Prostate gland (tissue), 2 donors: ENCODE results near the gene IL18R1. TPM values are rescaled to one million over a fixed set of nuclear protein-coding genes. Genes with fewer than 3 reads are reported as not detected.

Source experiments
- DNase-seq: peaks from one replicate; pipeline ENCODE4 v3.0.0-alpha.2; 2019; ENCODE audit warnings: low spot score
- H3K27ac ChIP-seq, 2 donors: fragments of 200-600 bp; sonication (generic); 2 replicates each; pipeline ENCODE4 v1.5.1; 2017 to 2019
- H3K27me3 ChIP-seq: fragments of 200-600 bp; sonication (generic); replicated peaks from 2 replicates; pipeline ENCODE4 v1.5.1; 2019; ENCODE audit not compliant: insufficient read depth
- H3K36me3 ChIP-seq, 2 donors: fragments of 200-600 bp; sonication (generic); 1 replicate in 1 of 2; 2 replicates in 1 of 2; pipeline versions ENCODE4 v1.5.1 to v1.8.1; 2017 to 2019
- H3K4me1 ChIP-seq: fragments of 200-600 bp; sonication (generic); replicated peaks from 2 replicates; pipeline ENCODE4 v1.5.1; 2019
- H3K4me3 ChIP-seq, 2 donors: fragments of 200-600 bp; sonication (generic); 2 replicates each; pipeline ENCODE4 v1.5.1; 2017 to 2019
- H3K9me3 ChIP-seq: fragments of 200-600 bp; sonication (generic); 2 replicates; pipeline ENCODE4 v1.5.1; 2017
- POLR2A ChIP-seq: fragments of 450-650 bp; IDR thresholded peaks from one replicate; pipeline ENCODE4 v1.6.1; 2016; ENCODE audit warnings: antibody characterized with exemption, mild to moderate bottlenecking
- POLR2AphosphoS5 ChIP-seq: sonication (generic); formaldehyde crosslinking; IDR thresholded peaks from one replicate; pipeline ENCODE4 v1.6.1; 2017; ENCODE audit warnings: antibody characterized with exemption
- WGBS: methylation state at CpG from one replicate; pipeline ENCODE4 v1.1.5; 2018; 5-methylcytosine and 5-hydroxymethylcytosine counted together
- intact Hi-C: fragments of 100-400 bp; cut with DNase I; formaldehyde crosslinking; loops from one replicate; pipeline ENCODE4 v1.14.2; 2022
- microRNA-seq: library from miRNA; unstranded; fragments of <30 nt; microRNA quantifications from one replicate; pipeline ENCODE4, GENCODE V29; 2016
- small RNA-seq, 2 donors: library from RNA; depleted of rRNA; stranded (forward); fragments of <200 nt; gene quantifications; one replicate each; pipeline ENCODE3, GENCODE V24; 2016
- total RNA-seq, 2 donors: library from RNA; depleted of rRNA; stranded (reverse); fragments of >200 nt; gene quantifications; one replicate each; pipeline ENCODE4 v1.1.0, GENCODE V29; 2016
- TF ChIP-seq, protein P1 (sequence below), 4 experiments: fragments of 200-600 bp in 2 of 4; fragments of 450-650 bp in 2 of 4; sonication (generic) in 2 of 4; IDR thresholded peaks; 1 replicate in 3 of 4; 2 replicates in 1 of 4; pipeline ENCODE4 v1.5.1; 2016 to 2019; ENCODE audit warnings: antibody characterized with exemption in 4 of 4, mild to moderate bottlenecking in 2 of 4, moderate library complexity in 2 of 4

The IL18R1 gene
- total RNA-seq, 2 donors from 2014 or later, result 0.91 to 1.5 TPM

DNA sequence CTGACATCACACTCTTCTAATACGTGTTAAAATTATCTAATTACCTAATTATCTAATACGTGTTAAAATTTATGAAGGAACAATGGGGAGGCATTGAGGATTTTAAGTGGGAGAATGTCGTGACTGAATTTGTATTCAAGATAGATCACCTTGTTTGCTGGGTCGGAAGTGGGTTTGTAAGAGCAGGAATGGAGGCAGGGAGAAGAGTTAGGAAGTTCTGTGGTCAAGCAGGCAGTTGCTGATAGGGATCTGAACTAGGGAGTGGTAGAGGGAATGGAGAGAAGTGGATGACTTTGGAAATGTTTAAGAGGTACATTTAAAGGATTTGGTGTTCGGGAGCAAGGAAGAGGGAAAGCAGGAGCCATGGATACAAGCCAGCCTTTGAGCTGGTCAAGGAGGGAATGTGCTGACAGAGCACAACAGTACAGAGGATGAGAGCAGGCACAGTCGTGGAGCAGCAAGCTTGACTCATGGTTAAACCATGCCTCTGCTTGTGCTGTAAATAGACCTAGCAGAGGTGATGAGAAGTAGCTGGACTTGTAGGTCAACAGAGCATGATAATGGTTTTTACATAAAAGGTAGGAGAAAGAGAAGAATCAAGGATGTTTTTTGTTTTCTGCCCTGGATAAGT, 83.6 kb downstream of the IL18R1 start:
- H3K27ac ChIP-seq, result no peak overlapping the region
- TF ChIP-seq POLR2AphosphoS5 (no peak), POLR2A (no peak)
- TF ChIP-seq, protein P1, sequence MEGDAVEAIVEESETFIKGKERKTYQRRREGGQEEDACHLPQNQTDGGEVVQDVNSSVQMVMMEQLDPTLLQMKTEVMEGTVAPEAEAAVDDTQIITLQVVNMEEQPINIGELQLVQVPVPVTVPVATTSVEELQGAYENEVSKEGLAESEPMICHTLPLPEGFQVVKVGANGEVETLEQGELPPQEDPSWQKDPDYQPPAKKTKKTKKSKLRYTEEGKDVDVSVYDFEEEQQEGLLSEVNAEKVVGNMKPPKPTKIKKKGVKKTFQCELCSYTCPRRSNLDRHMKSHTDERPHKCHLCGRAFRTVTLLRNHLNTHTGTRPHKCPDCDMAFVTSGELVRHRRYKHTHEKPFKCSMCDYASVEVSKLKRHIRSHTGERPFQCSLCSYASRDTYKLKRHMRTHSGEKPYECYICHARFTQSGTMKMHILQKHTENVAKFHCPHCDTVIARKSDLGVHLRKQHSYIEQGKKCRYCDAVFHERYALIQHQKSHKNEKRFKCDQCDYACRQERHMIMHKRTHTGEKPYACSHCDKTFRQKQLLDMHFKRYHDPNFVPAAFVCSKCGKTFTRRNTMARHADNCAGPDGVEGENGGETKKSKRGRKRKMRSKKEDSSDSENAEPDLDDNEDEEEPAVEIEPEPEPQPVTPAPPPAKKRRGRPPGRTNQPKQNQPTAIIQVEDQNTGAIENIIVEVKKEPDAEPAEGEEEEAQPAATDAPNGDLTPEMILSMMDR (IDR thresholded peaks at IDR 0.05), result no peak
- no peak overlapping the region for H3K4me3 ChIP-seq
- WGBS, result 58% methylated on average over 6 of the region's 6 CpGs
- intact Hi-C loops, result no loop called here
- no peaks in the 10 kb centered on the region for H3K9me3 ChIP-seq
- no peak for DNase-seq
- no peaks in the 10 kb centered on the region for H3K4me1 ChIP-seq
- no peaks in the 10 kb centered on the region for H3K36me3 ChIP-seq
- H3K27me3 ChIP-seq, result no peaks in the 10 kb centered on the region

- WGBS, result 26% methylated on average over 13 of the region's 13 CpGs
- Histone ChIP-seq H3K4me1 (no peaks in the 10 kb centered on the region), H3K27me3 (no peaks in the 10 kb centered on the region), H3K36me3 (no peaks in the 10 kb centered on the region), H3K9me3 (no peaks in the 10 kb centered on the region), H3K4me3 (no peak overlapping the region), H3K27ac (no peak overlapping the region)
- TF ChIP-seq, protein P1 (IDR thresholded peaks at IDR 0.05), result peak; percentile 36 to 74 (median 60)
- peak; percentile 56 for TF ChIP-seq POLR2AphosphoS5
- TF ChIP-seq POLR2A, result no peak
- DNase-seq, result peak; percentile 28
- intact Hi-C loops, result loop anchor here (10.0 kb wide), 1 partner anchor 438 kb away; no protein-coding TSS in a partner anchor
These were observed 87.6 kb downstream of the IL18R1 start for GRCh38 chr2:102442967-102443828.

- no peak for DNase-seq
- TF ChIP-seq POLR2A, result no peak
- TF ChIP-seq POLR2AphosphoS5, result no peak
- TF ChIP-seq, protein P1 (IDR thresholded peaks at IDR 0.05), result no peak
- Histone ChIP-seq H3K4me1 (no peaks in the 10 kb centered on the region), H3K27me3 (no peaks in the 10 kb centered on the region), H3K27ac (no peak overlapping the region), H3K36me3 (no peaks in the 10 kb centered on the region), H3K4me3 (no peak overlapping the region), H3K9me3 (no peaks in the 10 kb centered on the region)
- intact Hi-C loops, result loop anchor here (10.0 kb wide), 1 partner anchor 439 kb away; no protein-coding TSS in a partner anchor
- WGBS, result 73% methylated on average over 3 of the region's 3 CpGs
These were observed 88.6 kb downstream of the IL18R1 start for GRCh38 chr2:102444233-102444632.

DNA sequence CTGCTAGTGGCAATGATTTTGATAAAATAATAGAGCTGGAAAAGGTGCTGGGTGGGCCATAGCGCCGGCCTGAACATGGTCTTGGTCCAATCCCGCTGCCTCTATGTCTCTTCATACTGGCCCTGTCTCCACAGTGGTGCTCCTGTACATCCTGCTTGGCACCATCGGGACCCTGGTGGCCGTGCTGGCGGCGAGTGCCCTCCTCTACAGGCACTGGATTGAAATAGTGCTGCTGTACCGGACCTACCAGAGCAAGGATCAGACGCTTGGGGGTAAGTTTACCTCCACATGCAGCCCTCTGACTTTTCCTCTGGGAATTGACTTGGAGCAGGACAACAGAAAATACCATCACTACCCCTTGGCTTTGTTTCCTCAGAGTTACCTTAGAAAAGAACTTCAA, 91.3 kb downstream of the IL18R1 start:
- H3K4me3 ChIP-seq, result no peak overlapping the region
- H3K4me1 ChIP-seq, result no peaks in the 10 kb centered on the region
- intact Hi-C loops, result loop anchor here (10.0 kb wide), 1 partner anchor 442 kb away; no protein-coding TSS in a partner anchor
- H3K27ac ChIP-seq, result no peak overlapping the region
- no peaks in the 10 kb centered on the region for H3K27me3 ChIP-seq
- no peaks in the 10 kb centered on the region for H3K36me3 ChIP-seq
- TF ChIP-seq POLR2A (no peak), POLR2AphosphoS5 (no peak)
- TF ChIP-seq, protein P1 (IDR thresholded peaks at IDR 0.05), result no peak
- DNase-seq, result no peak
- no peaks in the 10 kb centered on the region for H3K9me3 ChIP-seq
- 95% methylated on average over 9 of the region's 9 CpGs for whole genome bisulfite sequencing

Small RNA genes within 50 kb of the gene (microRNA-seq; reads per million reads assigned to microRNA genes)
- not detected for gene MIR4772

Small RNA genes within 50 kb of the gene (small RNA-seq; reads per million reads assigned to genes)
- gene MIR4772, result 0 to 0.10 reads per million in 2 donors

Other genes with a start within 250 kb of the IL18R1 start
- gene IL1R1, start 213.1 kb upstream of the IL18R1 start, total RNA-seq, result 100 to 1,000 TPM; 112 to 289 TPM
- gene IL1RL2, start 168.8 kb upstream of the IL18R1 start, total RNA-seq, result 1 to 10 TPM; 1.4 to 3.8 TPM
- gene IL1RL1, start 44.2 kb upstream of the IL18R1 start, total RNA-seq, result 1 to 10 TPM; 1.3 to 3.4 TPM
- under 1 TPM in 1 of 2 donors, not detected in 1; 0.14 TPM for gene IL18RAP, start 67.4 kb downstream of the IL18R1 start, total RNA-seq
- gene SLC9A4, start 117.4 kb downstream of the IL18R1 start, total RNA-seq, result not detected